Motor neuron (in vitro differentiated cells): ENCODE data around the gene PRKACG. TPM values are rescaled to one million over a fixed set of nuclear protein-coding genes. Genes with fewer than 3 reads are reported as not detected.
A peak's percentile ranks its signal among the peaks of the same experiment; 100 is the strongest.

Experiments used
- ATAC-seq, 8 experiments: fragments of 200-7000 bp; cut with Tn5 transposase; replicated peaks in 6 of 8; 2 replicates each; pipeline ENCODE4 v1.8.0; 2021; ENCODE audit warnings: mild to moderate bottlenecking in 8 of 8, moderate library complexity in 8 of 8
- H3K27ac ChIP-seq, 2 donors: fragments of 250-450 bp; sonication (Bioruptor Pico); 2 replicates each; pipeline ENCODE4 v1.9.0; 2021; ENCODE audit warnings: antibody characterized with exemption in 2 of 2, mild to moderate bottlenecking in 2 of 2, moderate library complexity in 1 of 2
- H3K4me1 ChIP-seq, 2 donors: fragments of 250-450 bp; sonication (Bioruptor Pico); replicated peaks in 1 of 2; 2 replicates each; pipeline ENCODE4 v1.6.1; 2021; ENCODE audit warnings: antibody characterized with exemption in 2 of 2, mild to moderate bottlenecking in 2 of 2, moderate library complexity in 1 of 2
- H3K4me3 ChIP-seq, 5 donors: fragments of 250-450 bp; sonication (Bioruptor Pico); 2 replicates each; pipeline ENCODE4 v1.9.0; 2021; ENCODE audit warnings: antibody characterized with exemption in 5 of 5, mild to moderate bottlenecking in 5 of 5, moderate library complexity in 4 of 5
- WGBS, 10 experiments: fragments of 450-650 bp; shearing (Covaris generic); methylation state at CpG; one replicate each; pipeline ENCODE4 v1.0.0; 2022; 5-methylcytosine and 5-hydroxymethylcytosine counted together
- in situ Hi-C, 9 experiments: fragments of 400-800 bp; cut with MboI; loops; one replicate each; pipeline ENCODE4 v1.15.0; 2021; ENCODE audit warnings: low sequenced_read_pairs in 9 of 9, low pct_unique_long_range_greater_than_20kb in 2 of 9; ENCODE audit not compliant: unreplicated experiment in 9 of 9
- total RNA-seq, 8 experiments: library from RNA; unstranded; fragments of 300-600 nt; gene quantifications; 2 replicates each; pipeline versions ENCODE4 v1.2.3 to v1.2.4, GENCODE V29; 2022

PRKACG gene
- total RNA-seq, 8 experiments from 2014 or later: 0.13 to 0.33 (median 0.28) TPM; not detected in 5

DNA sequence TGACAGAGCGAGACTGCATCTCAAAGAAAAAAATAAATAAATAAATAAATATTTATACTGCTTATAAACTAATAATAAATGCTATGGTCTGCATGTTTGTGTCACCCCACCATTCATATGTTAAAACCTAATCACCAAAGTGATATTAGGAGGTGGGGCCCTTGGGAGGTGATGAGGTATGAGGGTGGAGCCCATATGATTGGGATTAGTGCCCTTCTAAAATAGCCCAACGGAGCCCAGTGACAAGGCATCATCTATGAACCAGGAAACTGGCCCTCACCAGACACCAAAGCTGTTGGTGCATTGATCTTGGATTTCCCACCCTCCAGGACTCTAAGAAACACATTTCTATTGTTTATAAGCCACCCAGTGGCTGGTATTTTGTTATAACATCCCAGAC lies 26.7 kb upstream of the PRKACG start:
- in situ Hi-C loops: no loop called here

DNA sequence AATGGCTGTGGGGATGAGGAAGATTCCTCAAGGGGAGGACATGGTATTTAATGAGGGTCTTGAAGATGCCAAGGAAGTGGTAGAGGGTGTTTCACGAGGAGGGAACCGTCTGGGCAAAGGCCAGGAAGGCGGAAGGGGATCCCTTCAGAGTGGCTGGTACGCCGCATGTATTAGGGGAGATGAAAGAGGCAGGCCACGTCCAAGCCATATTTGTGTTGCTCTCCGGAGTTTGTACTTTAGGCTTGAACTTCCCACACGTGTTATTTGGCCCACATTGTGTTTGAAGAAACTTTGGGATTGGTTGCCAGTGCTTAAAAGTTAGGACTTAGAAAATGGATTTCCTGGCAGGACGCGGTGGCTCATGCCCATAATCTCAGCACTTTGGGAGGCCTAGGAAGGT lies 22.9 kb upstream of the PRKACG start:
- in situ Hi-C loops: no loop called here
- WGBS, 10 experiments: 34 to 88% (median 67%) methylated on average over 2 to 7 of the region's 10 CpGs
- Histone ChIP-seq H3K4me1 (peaks cover 3 to 4% of the 10 kb centered on the region in 2 donors), H3K4me3 (peak overlapping the region; percentile 51 to 89 (median 65)), H3K27ac (no peak overlapping the region)
- ATAC-seq: no peak

More for the DNA sequence above, 26.7 kb upstream of the PRKACG start:
- 93 to 100% (median 100%) methylated on average over 1 to 2 of the region's 2 CpGs; no CpG with 5 or more reads in 5 of the 10 experiments for WGBS, 10 experiments
- Histone ChIP-seq H3K4me3 (no peak overlapping the region), H3K27ac (no peak overlapping the region), H3K4me1 (peaks cover 12 to 15% of the 10 kb centered on the region in 2 donors)
- ATAC-seq: no peak

DNA sequence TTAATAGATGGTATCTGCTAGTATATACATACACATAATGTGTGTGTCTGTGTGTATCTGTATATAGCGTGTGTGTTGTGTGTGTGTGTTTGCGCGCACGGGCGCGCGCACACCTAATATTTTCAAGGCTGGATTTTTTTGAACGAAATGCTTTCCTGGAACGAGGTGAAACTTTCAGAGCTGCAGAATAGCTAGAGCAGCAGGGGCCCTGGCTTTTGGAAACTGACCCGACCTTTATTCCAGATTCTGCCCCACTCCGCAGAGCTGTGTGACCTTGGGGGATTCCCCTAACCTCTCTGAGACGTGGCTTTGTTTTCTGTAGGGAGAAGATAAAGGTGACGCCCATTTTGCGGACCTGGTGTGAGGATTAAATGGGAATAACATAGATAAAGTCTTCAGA lies 22.4 kb upstream of the PRKACG start:
- peak overlapping the region in 1 of 2 donors; percentile 77 for H3K27ac ChIP-seq
- H3K4me3 ChIP-seq: peak overlapping the region; percentile 51 to 89 (median 65)
- in situ Hi-C loops: no loop called here
- WGBS, 10 experiments: 0 to 15% (median 0%) methylated on average over 2 to 3 of the region's 14 CpGs; no CpG with 5 or more reads in 4 of the 10 experiments
- ATAC-seq: peak in 3 of 8 experiments; percentile 2 to 8 (median 4)
- H3K4me1 ChIP-seq: peaks cover 3 to 4% of the 10 kb centered on the region in 2 donors

DNA sequence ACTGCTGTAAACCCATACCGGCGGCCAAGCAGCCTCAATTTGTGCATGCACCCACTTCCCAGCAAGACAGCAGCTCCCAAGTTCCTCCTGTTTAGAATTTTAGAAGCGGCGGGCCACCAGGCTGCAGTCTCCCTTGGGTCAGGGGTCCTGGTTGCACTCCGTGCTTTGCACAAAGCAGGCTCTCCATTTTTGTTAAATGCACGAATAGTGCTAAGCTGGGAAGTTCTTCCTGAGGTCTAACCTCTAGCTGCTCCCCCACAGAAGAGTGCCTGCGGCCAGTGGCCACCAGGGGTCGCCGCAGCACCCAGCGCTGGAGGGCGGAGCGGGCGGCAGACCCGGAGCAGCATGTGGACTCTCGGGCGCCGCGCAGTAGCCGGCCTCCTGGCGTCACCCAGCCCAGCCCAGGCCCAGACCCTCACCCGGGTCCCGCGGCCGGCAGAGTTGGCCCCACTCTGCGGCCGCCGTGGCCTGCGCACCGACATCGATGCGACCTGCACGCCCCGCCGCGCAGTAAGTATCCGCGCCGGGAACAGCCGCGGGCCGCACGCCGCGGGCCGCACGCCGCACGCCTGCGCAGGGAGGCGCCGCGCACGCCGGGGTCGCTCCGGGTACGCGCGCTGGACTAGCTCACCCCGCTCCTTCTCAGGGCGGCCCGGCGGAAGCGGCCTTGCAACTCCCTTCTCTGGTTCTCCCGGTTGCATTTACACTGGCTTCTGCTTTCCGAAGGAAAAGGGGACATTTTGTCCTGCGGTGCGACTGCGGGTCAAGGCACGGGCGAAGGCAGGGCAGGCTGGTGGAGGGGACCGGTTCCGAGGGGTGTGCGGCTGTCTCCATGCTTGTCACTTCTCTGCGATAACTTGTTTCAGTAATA lies 21.8 kb upstream of the PRKACG start, which contains the start of gene FXN:
Gene FXN, plus strand, starts transcription at position 315 of the 871 bp plus-strand sequence. Its CDS starts 31 bp downstream, at position 346.
- Histone ChIP-seq H3K4me1 (peaks cover 6 to 10% of the 10 kb centered on the region in 2 donors), H3K4me3 (peak within 1 kb of the TSS; percentile 51 to 89 (median 65)), H3K27ac (peak within 1 kb of the TSS; percentile 77 to 78)
- WGBS, 10 experiments: 0 to 3% (median 0%) methylated on average over 1 to 16 of the region's 75 CpGs; no CpG with 5 or more reads in 2 of the 10 experiments
- ATAC-seq: peak; percentile 93 to 97 (median 96)
- in situ Hi-C loops: no loop called here

DNA sequence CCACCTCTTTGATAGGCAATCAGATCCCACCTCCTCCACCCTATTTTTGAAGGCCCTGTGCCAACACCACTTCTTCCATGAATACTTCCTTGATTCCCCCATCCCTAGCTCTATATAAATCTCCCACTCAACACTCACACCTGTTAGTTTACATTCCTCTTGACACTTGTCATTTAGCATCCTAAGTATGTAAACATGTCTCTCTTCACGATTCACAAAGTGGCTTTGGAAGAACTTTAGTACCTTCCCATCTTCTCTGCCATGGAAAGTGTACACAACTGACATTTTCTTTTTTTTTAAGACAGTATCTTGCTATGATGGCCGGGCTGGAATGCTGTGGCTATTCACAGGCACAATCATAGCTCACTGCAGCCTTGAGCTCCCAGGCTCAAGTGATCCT lies 20.2 kb upstream of the PRKACG start:
- no peak overlapping the region for H3K4me3 ChIP-seq
- in situ Hi-C loops: no loop called here
- WGBS, 10 experiments: 43 to 92% (median 57%) methylated on average over 1 to 2 of the region's 2 CpGs; no CpG with 5 or more reads in 3 of the 10 experiments
- no peak overlapping the region for H3K27ac ChIP-seq
- peaks cover 6 to 10% of the 10 kb centered on the region in 2 donors for H3K4me1 ChIP-seq
- ATAC-seq: no peak

DNA sequence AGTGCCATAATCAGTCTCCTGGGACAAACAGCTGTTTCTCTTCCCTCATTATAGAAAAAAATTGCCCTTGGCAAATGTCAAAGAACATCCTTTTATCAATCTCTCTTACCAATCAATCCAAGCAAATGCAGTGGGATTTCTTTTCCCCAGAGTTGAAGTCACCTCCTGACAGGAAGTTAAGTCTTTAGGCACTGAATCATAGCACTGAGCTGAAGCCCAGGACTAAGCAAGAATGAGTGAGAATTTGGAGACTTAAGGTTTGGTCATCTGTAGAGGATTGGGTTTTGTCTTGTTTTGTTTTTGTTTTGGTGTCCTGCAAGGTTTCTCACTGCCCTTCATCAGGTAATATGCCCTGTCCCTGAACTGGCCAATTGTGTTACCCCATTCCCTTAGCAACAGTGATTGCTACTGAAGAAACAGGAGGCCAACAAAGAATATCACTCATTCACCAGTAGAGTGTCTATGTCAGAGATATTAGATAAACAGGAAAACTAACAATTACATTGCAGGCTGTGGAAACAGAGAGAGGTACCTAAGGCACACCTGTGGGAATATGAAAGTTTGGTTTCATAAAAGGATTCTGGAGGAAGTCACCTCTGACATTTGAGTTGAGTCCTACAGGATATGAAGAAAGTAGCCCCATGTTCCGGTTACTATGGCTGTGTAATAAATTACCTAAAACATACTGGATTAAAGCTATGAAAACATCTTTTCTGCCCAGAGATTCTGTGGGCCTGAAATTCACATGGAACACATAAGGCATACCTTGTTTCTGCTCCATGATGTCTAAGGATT lies 17.1 kb upstream of the PRKACG start:
- WGBS, 10 experiments: 33 to 100% (median 100%) methylated on average over 1 of the region's 1 CpG; no CpG with 5 or more reads in 5 of the 10 experiments
- Histone ChIP-seq H3K27ac (no peak overlapping the region), H3K4me3 (no peak overlapping the region), H3K4me1 (peaks cover 3 to 5% of the 10 kb centered on the region in 2 donors)
- ATAC-seq: no peak
- in situ Hi-C loops: no loop called here

DNA sequence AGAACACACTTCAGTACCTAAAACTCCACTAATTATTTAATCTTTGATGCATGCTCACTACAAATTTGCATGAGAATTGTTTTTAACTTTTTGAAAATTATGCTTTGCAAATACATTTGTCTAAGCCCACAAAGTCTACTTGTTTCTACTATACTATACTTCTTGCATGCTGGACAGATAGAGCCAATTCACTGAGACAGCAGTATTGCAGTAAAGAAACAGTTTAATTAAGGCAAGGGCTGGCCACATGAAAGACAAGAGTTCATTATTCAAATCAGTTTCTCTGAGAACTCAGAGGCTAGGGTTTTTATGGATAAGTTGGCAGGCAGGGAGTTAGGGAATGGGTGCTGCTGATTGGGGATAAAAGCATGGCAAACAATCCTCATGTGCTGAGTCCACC lies 15.6 kb upstream of the PRKACG start:
- Histone ChIP-seq H3K27ac (no peak overlapping the region), H3K4me3 (no peak overlapping the region), H3K4me1 (peaks cover 3 to 5% of the 10 kb centered on the region in 2 donors)
- in situ Hi-C loops: loop anchor here in 1 of 9 experiments (10.0 kb wide), 1 partner anchor 445 kb away; no protein-coding TSS in a partner anchor
- ATAC-seq: no peak

DNA sequence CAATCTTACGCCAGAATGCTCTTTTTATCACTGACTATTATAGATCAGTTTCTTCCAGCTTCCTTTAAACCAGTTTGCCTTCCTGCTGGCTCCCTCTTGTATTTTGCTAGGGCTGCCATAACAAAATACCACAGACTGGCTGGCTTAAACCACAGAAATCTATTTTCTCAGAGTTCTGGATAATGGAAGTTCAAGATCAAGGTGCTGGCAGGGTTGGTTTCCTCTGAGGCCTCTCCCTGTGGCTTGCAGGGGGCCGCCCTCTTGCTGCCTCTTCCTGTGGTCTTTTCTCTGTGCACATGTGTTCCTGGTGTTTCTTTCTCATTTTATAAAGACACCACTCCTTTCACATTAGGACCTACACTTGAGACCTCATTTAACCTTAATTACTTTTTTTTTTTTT lies 14.8 kb upstream of the PRKACG start:
- peaks cover 3 to 5% of the 10 kb centered on the region in 2 donors for H3K4me1 ChIP-seq
- H3K27ac ChIP-seq: no peak overlapping the region
- in situ Hi-C loops: loop anchor here in 1 of 9 experiments (10.0 kb wide), 1 partner anchor 444 kb away; no protein-coding TSS in a partner anchor
- 71 to 100% (median 96%) methylated on average over 1 to 2 of the region's 2 CpGs; no CpG with 5 or more reads in 2 of the 10 experiments for WGBS, 10 experiments
- no peak overlapping the region for H3K4me3 ChIP-seq
- no peak for ATAC-seq

DNA sequence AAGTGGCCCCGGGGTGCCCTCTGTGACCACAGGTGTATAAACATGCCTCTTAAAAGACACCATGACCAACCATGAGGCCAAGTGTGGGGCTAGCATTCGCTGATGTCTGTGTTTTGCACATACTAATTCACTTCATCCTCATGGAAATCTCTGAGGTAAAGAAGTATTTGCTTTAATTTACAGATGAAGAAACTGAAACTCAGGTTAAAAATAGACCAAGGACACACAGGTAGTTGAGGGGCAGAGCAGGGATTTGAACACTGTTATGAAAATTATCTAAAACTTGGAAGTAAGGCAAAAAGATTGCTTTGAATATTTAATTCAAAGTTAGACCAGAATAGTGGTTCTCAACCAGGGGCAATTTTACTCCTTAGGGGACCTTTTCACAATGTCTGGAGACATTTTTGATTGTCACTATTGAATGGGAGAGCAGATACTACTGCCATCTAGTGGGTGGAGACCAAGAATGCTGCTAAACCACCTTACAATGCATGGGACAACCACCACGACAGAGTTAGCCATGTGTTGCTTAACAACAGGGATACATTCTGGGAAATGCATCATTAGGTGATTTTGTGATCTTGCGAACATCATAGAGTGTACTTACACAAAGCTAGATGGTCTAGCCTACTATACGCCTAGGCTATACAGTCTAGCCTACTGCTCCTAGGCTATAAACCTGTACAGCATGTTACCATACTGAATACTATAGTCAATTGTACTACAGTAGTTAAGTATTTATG lies 13.6 kb upstream of the PRKACG start:
- H3K27ac ChIP-seq: no peak overlapping the region
- 0 to 57% (median 20%) methylated on average over 2 to 5 of the region's 5 CpGs; no CpG with 5 or more reads in 2 of the 10 experiments for WGBS, 10 experiments
- peak; percentile 58 to 90 (median 74) for ATAC-seq
- no peak overlapping the region for H3K4me3 ChIP-seq
- peaks cover 3 to 5% of the 10 kb centered on the region in 2 donors for H3K4me1 ChIP-seq
- in situ Hi-C loops: loop anchor here in 1 of 9 experiments (10.0 kb wide), 1 partner anchor 443 kb away; no protein-coding TSS in a partner anchor

DNA sequence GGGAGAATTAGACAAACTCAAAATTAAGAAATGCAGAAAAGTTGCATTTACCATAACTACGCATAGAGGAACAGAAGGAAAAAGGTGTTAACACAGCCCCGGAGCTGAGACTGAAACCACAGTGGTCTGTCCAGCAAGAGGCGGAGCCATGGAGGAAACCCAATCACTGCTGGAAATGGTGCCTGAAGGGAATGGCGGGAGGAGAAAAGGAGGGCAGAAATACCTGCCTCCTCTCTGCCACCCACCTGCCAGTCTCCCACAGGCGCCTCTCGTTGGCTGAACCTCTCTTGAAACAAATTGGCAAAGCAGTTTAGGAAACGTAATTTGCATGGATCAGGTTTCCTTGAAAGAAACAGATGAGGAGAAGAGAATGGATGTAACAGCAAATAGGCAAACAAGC lies 9.7 kb upstream of the PRKACG start:
- WGBS, 10 experiments: 11 to 86% (median 65%) methylated on average over 1 to 5 of the region's 7 CpGs
- ATAC-seq: peak in 1 of 8 experiments; percentile 33
- Histone ChIP-seq H3K27ac (no peak overlapping the region), H3K4me3 (no peak overlapping the region), H3K4me1 (no peaks in the 10 kb centered on the region)
- in situ Hi-C loops: loop anchor here in 5 of 9 experiments (10.0 to 25.0 kb wide), 4 partner anchors 111 to 439 kb away; partner anchors contain the start of gene PIP5K1B (in 1 of the 5)

DNA sequence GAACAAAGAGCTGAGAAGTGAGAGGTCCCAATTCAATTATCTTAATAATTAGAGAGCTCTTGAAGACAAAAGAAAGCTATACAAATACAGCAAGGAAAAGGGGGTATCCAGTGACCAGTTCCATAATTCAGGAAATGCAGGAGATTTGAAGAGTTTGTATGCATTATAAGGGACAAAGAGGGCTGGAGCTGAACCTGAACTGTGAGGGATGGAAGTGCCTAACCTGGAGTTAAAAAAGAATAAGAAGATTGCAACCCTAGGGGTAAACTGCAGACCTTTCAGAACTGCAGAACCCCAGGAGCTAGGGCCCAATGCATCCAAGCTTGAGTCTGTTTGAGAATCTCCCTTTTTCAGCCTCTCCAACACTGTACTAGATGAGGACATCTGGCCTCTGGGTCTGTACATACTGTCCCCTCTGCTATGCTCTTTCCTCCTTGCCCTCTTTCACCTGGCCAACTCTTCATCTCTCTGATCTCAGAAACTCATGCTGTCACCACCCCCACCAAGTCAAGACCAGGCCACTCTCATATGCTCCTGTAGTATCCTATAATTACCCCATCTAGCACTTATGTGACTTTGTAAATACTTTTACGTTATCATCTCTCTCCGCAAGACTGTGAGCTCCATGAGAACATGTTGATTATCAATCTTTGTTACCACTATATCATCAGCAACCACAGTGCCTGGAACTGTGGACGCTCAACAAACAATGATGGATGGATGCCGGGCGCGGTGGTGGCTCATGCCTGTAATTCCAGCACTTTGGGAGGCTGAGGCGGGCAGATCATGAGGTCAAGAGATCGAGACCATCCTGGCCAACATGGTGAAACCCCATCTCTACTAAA lies 6.6 kb upstream of the PRKACG start:
- ATAC-seq: no peak
- in situ Hi-C loops: loop anchor here in 5 of 9 experiments (10.0 to 25.0 kb wide), 4 partner anchors 108 to 436 kb away; partner anchors contain the start of gene PIP5K1B (in 1 of the 5)
- WGBS, 10 experiments: 20 to 100% (median 90%) methylated on average over 1 to 6 of the region's 8 CpGs; no CpG with 5 or more reads in 4 of the 10 experiments

More for the DNA sequence above, 6.6 kb upstream of the PRKACG start:
- Histone ChIP-seq H3K4me3 (no peak overlapping the region), H3K27ac (no peak overlapping the region), H3K4me1 (no peaks in the 10 kb centered on the region)
